Caco-2 (cell line): Measurements from ENCODE around the gene COL5A1. TPM values are rescaled to one million over a fixed set of nuclear protein-coding genes. Genes with fewer than 3 reads are reported as not detected.

Experiments
- BruUV-seq: library from RNA; stranded (reverse); fragments of 400-500 nt; replicated peaks from 2 replicates; lab custom pipeline; 2021; lab: Mats Ljungman, UMichigan
- CTCF ChIA-PET: fragments of 300-600 bp; sonication (Branson Sonifier 250); formaldehyde crosslinking; loops from one replicate; lab custom pipeline; 2022; ENCODE audit warnings: antibody characterized with exemption; lab: Charles Lee
- POLR2A ChIA-PET: fragments of 300-600 bp; sonication (Branson Sonifier 250); formaldehyde crosslinking; loops from one replicate; lab custom pipeline; 2022; ENCODE audit warnings: antibody characterized with exemption; lab: Charles Lee
- DNase-seq, 2 experiments: peaks; one replicate each; pipeline versions ENCODE4 v3.0.0 to v3.0.0-alpha.2; 2020 to 2022
- H3K27me3 ChIP-seq: replicated peaks from 2 replicates; pipeline ENCODE4 v1.6.0; 2011; ENCODE audit warnings: low read length; ENCODE audit not compliant: control insufficient read depth, insufficient read depth
- H3K36me3 ChIP-seq: 2 replicates; pipeline ENCODE4 v1.5.1; 2011; ENCODE audit warnings: low read length; ENCODE audit not compliant: control insufficient read depth, insufficient read depth
- H3K4me1 ChIP-seq: fragments of 250-450 bp; sonication (Bioruptor Pico); 2 replicates; pipeline ENCODE4 v1.5.1; 2020; ENCODE audit warnings: mild to moderate bottlenecking
- H3K4me3 ChIP-seq: 2 replicates; pipeline ENCODE4 v1.5.1; 2011; ENCODE audit warnings: low read depth, mild to moderate bottlenecking, control low read depth, low read length
- H3K9me3 ChIP-seq: fragments of 250-450 bp; sonication (Bioruptor Pico); 2 replicates; pipeline ENCODE4 v1.5.1; 2020; ENCODE audit warnings: mild to moderate bottlenecking, moderate library complexity
- H3K27ac Mint-ChIP-seq: one replicate; pipeline ENCODE4 v1.8.0; 2022; ENCODE audit warnings: mixed read lengths; ENCODE audit not compliant: unreplicated experiment
- H3K27me3 Mint-ChIP-seq: one replicate; pipeline ENCODE4 v1.8.0; 2022; ENCODE audit warnings: mixed read lengths; ENCODE audit not compliant: insufficient read depth, unreplicated experiment
- H3K36me3 Mint-ChIP-seq: one replicate; pipeline ENCODE4 v1.8.0; 2022; ENCODE audit warnings: mild to moderate bottlenecking, mixed read lengths; ENCODE audit not compliant: insufficient read depth, unreplicated experiment
- H3K4me1 Mint-ChIP-seq: one replicate; pipeline ENCODE4 v1.8.0; 2022; ENCODE audit warnings: low read depth, mixed read lengths; ENCODE audit not compliant: unreplicated experiment
- H3K4me3 Mint-ChIP-seq: one replicate; pipeline ENCODE4 v1.8.0; 2022; ENCODE audit warnings: mild to moderate bottlenecking, moderate library complexity, mixed read lengths; ENCODE audit not compliant: unreplicated experiment
- H3K9me3 Mint-ChIP-seq: one replicate; pipeline ENCODE4 v1.8.0; 2022; ENCODE audit warnings: mixed read lengths; ENCODE audit not compliant: unreplicated experiment
- intact Hi-C: fragments of 100-400 bp; cut with micrococcal nuclease; formaldehyde crosslinking; loops from one replicate; pipeline ENCODE4 v1.10.0; 2022; ENCODE audit not compliant: unreplicated experiment
- total RNA-seq: library from RNA; stranded (reverse); gene quantifications from 2 replicates; pipeline ENCODE4 v1.2.3, GENCODE V29; 2022
- TF ChIP-seq, protein P1 (sequence below), 2 experiments: fragments of 200-600 bp in 1 of 2; IDR thresholded peaks; 1 replicate in 1 of 2; 2 replicates in 1 of 2; pipeline versions ENCODE4 v1.5.1 to v1.8.0; 2011 to 2022; ENCODE audit warnings: antibody characterized with exemption in 1 of 2, control low read depth in 1 of 2, inconsistent platforms in 1 of 2, low read depth in 1 of 2, low read length in 1 of 2, mild to moderate bottlenecking in 1 of 2, moderate library complexity in 1 of 2; ENCODE audit not compliant: insufficient read depth in 1 of 2, severe bottlenecking in 1 of 2, unreplicated experiment in 1 of 2

Gene COL5A1
- total RNA-seq, 1 experiment from 2014 or later, result 4.8 TPM

DNA sequence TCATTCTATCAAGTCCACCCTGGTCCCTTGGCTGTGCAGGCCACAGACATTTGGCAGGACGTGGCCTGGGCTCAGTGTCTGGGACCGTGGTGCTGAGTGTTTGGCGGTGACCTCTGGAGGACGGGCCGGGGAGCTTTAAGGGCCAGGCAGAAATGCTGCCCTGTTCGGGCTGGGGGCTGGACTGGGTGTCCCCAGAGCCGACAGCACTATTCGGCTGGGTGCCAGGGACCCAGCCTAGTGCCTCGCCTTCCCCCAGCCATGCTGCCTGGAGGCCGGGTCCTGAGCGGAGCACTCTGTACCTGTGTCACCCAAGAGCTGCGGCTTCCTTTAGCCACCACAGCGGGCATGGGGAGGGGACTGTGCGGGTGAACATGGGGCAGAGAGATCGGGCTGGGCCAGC lies 40.4 kb downstream of the COL5A1 start:
- intact Hi-C loops, result no loop called here
- no peaks in the 10 kb centered on the region for H3K9me3 ChIP-seq
- no peaks in the 10 kb centered on the region for H3K36me3 ChIP-seq
- Mint-ChIP-seq H3K27me3 (peaks cover 3% of the 10 kb centered on the region), H3K4me1 (no peaks in the 10 kb centered on the region), H3K27ac (no peak overlapping the region), H3K9me3 (peaks cover under 1% of the 10 kb centered on the region), H3K4me3 (no peak overlapping the region), H3K36me3 (no peaks in the 10 kb centered on the region)
- POLR2A ChIA-PET, result no interaction called here
- no TSS peak for BruUV-seq
- H3K4me3 ChIP-seq, result no peak overlapping the region
- TF ChIP-seq, protein P1, sequence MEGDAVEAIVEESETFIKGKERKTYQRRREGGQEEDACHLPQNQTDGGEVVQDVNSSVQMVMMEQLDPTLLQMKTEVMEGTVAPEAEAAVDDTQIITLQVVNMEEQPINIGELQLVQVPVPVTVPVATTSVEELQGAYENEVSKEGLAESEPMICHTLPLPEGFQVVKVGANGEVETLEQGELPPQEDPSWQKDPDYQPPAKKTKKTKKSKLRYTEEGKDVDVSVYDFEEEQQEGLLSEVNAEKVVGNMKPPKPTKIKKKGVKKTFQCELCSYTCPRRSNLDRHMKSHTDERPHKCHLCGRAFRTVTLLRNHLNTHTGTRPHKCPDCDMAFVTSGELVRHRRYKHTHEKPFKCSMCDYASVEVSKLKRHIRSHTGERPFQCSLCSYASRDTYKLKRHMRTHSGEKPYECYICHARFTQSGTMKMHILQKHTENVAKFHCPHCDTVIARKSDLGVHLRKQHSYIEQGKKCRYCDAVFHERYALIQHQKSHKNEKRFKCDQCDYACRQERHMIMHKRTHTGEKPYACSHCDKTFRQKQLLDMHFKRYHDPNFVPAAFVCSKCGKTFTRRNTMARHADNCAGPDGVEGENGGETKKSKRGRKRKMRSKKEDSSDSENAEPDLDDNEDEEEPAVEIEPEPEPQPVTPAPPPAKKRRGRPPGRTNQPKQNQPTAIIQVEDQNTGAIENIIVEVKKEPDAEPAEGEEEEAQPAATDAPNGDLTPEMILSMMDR (IDR thresholded peaks at IDR 0.05; ENCODE audit: insufficient read depth in 1 of 2, low read depth in 1 of 2, low read length in 1 of 2, severe bottlenecking in 1 of 2, unreplicated experiment in 1 of 2), result no peak
- DNase-seq, result no peak
- no peaks in the 10 kb centered on the region for H3K4me1 ChIP-seq
- no peaks in the 10 kb centered on the region for H3K27me3 ChIP-seq
- CTCF ChIA-PET, result no interaction called here

DNA sequence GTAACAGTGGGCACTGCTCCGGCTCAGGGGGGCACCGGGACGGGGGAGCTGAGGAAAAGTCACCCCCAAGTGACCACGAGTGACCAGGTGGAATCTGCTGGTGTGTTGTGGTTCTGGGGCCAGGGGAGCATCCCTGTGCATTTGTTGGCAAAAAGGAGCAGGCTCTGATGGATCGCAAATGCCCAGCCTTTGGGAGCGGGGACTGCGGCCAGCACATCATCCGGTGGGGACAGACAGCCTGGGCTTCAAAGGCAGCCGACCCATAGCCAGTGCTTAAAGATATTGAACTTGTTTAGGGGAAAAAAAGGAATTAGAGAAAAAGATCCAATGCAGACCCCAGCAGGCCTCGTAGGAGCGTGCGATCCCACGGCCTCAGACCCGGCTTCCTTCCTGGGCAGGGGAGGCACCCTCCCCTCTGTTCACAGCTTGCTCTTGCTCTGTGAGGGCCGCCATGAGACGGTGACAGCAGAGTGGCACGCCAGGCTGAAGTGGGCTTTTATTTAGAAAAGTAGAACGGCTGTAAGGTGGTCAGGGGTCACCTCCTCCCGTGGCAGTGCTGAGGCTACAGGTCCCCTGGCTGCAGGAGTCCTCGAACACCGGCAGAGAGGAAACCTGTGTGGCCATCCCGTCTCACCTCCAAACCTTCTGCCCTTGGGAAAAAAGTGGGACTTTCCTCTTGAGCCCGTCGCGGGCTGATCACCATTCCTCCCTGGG lies 41.2 kb downstream of the COL5A1 start:
- no peaks in the 10 kb centered on the region for H3K27me3 Mint-ChIP-seq
- no peak overlapping the region for H3K4me3 ChIP-seq
- H3K9me3 Mint-ChIP-seq, result no peaks in the 10 kb centered on the region
- TF ChIP-seq, protein P1 (IDR thresholded peaks at IDR 0.05; ENCODE audit: insufficient read depth in 1 of 2, low read depth in 1 of 2, low read length in 1 of 2, severe bottlenecking in 1 of 2, unreplicated experiment in 1 of 2), result no peak
- H3K9me3 ChIP-seq, result no peaks in the 10 kb centered on the region
- no peaks in the 10 kb centered on the region for H3K27me3 ChIP-seq
- BruUV-seq, result no TSS peak
- no peaks in the 10 kb centered on the region for H3K4me1 Mint-ChIP-seq
- no peaks in the 10 kb centered on the region for H3K4me1 ChIP-seq
- no peaks in the 10 kb centered on the region for H3K36me3 Mint-ChIP-seq
- intact Hi-C loops, result no loop called here
- POLR2A ChIA-PET, result no interaction called here
- CTCF ChIA-PET, result no interaction called here
- H3K4me3 Mint-ChIP-seq, result no peak overlapping the region
- H3K36me3 ChIP-seq, result no peaks in the 10 kb centered on the region
- no peak for DNase-seq
- no peak overlapping the region for H3K27ac Mint-ChIP-seq

DNA sequence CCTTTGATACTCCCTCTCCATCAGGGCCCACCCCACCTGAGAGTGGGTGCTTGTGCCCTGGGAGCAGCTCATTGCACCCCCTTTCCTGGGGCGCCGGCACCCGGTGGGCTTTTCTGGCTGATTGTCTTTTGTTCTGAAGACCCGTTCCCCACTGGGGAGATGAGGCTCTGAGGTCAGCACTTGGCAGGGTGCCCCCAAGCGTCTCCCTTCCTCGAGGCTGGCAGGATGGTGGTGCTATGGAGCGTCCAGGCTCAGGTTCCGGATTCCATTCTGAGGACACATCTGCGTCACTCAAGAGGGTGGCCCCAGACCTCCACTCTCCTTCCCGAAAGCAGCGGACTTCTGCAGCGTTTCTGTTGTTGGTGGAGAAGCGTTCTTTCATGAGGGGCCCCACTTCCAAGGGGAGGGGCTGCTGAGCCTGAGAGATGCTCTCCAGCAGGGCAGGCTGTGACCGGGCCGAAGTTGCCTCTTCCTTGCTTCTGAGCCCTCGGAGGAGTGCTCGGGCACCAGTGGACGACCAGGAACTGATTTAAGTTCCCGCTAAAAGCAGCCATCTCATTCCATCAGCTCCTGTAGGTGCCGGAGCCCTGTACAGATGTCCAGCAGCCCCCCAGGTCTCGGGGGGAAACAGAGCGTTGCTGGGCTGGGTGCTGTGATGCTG lies 42.2 kb downstream of the COL5A1 start:
- Histone ChIP-seq H3K9me3 (no peaks in the 10 kb centered on the region), H3K36me3 (no peaks in the 10 kb centered on the region), H3K4me3 (no peak overlapping the region), H3K4me1 (no peaks in the 10 kb centered on the region), H3K27me3 (no peaks in the 10 kb centered on the region)
- Mint-ChIP-seq H3K9me3 (no peaks in the 10 kb centered on the region), H3K36me3 (no peaks in the 10 kb centered on the region), H3K27ac (no peak overlapping the region), H3K4me1 (no peaks in the 10 kb centered on the region), H3K27me3 (no peaks in the 10 kb centered on the region), H3K4me3 (no peak overlapping the region)
- ChIA-PET POLR2A (no interaction called here), CTCF (no interaction called here)
- no TSS peak for BruUV-seq
- intact Hi-C loops, result no loop called here
- TF ChIP-seq, protein P1 (IDR thresholded peaks at IDR 0.05; ENCODE audit: insufficient read depth in 1 of 2, low read depth in 1 of 2, low read length in 1 of 2, severe bottlenecking in 1 of 2, unreplicated experiment in 1 of 2), result no peak
- DNase-seq, result no peak
